HepG2 (cell line): ENCODE results near the gene TPPP2. TPM values are rescaled to one million over a fixed set of nuclear protein-coding genes. Genes with fewer than 3 reads are reported as not detected.

Source experiments
- AHDC1 ChIP-seq: sonication (generic); formaldehyde crosslinking; IDR thresholded peaks from 2 replicates; pipeline ENCODE4 v1.5.1; 2020; ENCODE audit warnings: mild to moderate bottlenecking, missing genetic modification reagents, borderline replicate concordance
- ARID4A ChIP-seq: sonication (generic); formaldehyde crosslinking; IDR thresholded peaks from 2 replicates; pipeline ENCODE4 v1.5.0; 2020; ENCODE audit warnings: mild to moderate bottlenecking, missing genetic modification reagents, borderline replicate concordance
- NR2F2 ChIP-seq: IDR thresholded peaks from 2 replicates; pipeline ENCODE4 v1.6.1; 2012; ENCODE audit warnings: low read depth, inconsistent platforms, borderline replicate concordance
- RXRA ChIP-seq: sonication (generic); formaldehyde crosslinking; IDR thresholded peaks from 2 replicates; pipeline ENCODE4 v1.5.1; 2020; ENCODE audit warnings: missing genetic modification reagents
- TBX3 ChIP-seq: fragments of 450-650 bp; IDR thresholded peaks from 2 replicates; pipeline ENCODE4 v1.6.1; 2017; ENCODE audit warnings: antibody characterized with exemption, mild to moderate bottlenecking, inconsistent platforms, borderline replicate concordance
- ZBTB39 ChIP-seq: sonication (generic); formaldehyde crosslinking; IDR thresholded peaks from 2 replicates; pipeline ENCODE4 v1.5.0; 2020; ENCODE audit warnings: missing genetic modification reagents
- ZNF543 ChIP-seq: sonication (generic); formaldehyde crosslinking; IDR thresholded peaks from 2 replicates; pipeline ENCODE4 v1.4.0; 2020; ENCODE audit warnings: mild to moderate bottlenecking, missing genetic modification reagents
- ZNF720 ChIP-seq: sonication (generic); formaldehyde crosslinking; IDR thresholded peaks from 2 replicates; pipeline ENCODE4 v1.4.0; 2020; ENCODE audit warnings: missing genetic modification reagents
- ZNF784 ChIP-seq: sonication (generic); formaldehyde crosslinking; IDR thresholded peaks from 2 replicates; pipeline ENCODE4 v1.5.1; 2020; ENCODE audit warnings: missing genetic modification reagents, mild to moderate bottlenecking, borderline replicate concordance
- polyA plus RNA-seq, 8 experiments: library from polyadenylated mRNA; depleted of rRNA in 3 of 8; stranded (reverse) in 7 of 8; unstranded in 1 of 8; fragments of >200 nt; fragmentation: Illumina TruSeq in 4 of 8; extraction: Trizol in 4 of 8; gene quantifications; 2 replicates each; pipeline versions ENCODE4 v1.2.1 to v1.2.3, GENCODE V29; 2011 to 2016; ENCODE audit warnings: low read depth in 4 of 8, missing spikeins in 1 of 8, mixed read lengths in 1 of 8; ENCODE audit not compliant: insufficient read depth in 1 of 8
- total RNA-seq, 5 experiments: library from RNA; depleted of rRNA; stranded (reverse); fragments of >200 nt; fragmentation: Illumina TruSeq; extraction: Trizol; gene quantifications; 2 replicates each; pipeline ENCODE4 v1.2.3, GENCODE V29; 2016; ENCODE audit warnings: low read depth in 1 of 5
- TF ChIP-seq, protein P1 (sequence below): sonication (generic); formaldehyde crosslinking; IDR thresholded peaks from 2 replicates; pipeline ENCODE4 v1.5.0; 2020; ENCODE audit warnings: missing genetic modification reagents, mild to moderate bottlenecking, borderline replicate concordance

Gene TPPP2
- total and polyA plus RNA-seq, 2 of the 13 experiments (the other 11 are each of a cell fraction or from before 2014, with no cell fraction given): 0.58 to 4.2 TPM

- TF ChIP-seq AHDC1 (CRISPR knock-in tag) (peak; percentile 98), ZNF784 (CRISPR knock-in tag) (peak; percentile 71; the same call in 1 of the 2 replicates), RXRA (peak; percentile 97), ZNF720 (CRISPR knock-in tag) (no peak), ZBTB39 (CRISPR knock-in tag) (0 out of 2 replicates have a peak, but pooled peaks have one; percentile 35), TBX3 (peak; percentile 98), NR2F2 (peak; percentile 72; the same call in 1 of the 2 replicates), ZNF543 (CRISPR knock-in tag) (no peak; the same call in 1 of the 2 replicates), ARID4A (CRISPR knock-in tag) (peak; percentile 59; the same call in 1 of the 2 replicates)
- TF ChIP-seq, protein P1, sequence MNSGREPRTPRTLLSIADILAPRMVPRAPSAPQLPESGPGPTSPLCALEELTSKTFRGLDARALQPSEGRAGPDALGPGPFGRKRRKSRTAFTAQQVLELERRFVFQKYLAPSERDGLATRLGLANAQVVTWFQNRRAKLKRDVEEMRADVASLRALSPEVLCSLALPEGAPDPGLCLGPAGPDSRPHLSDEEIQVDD (CRISPR knock-in tag): no peak
Measured at GRCh38 chr14:21054123-21054767, 24.2 kb downstream of the TPPP2 start (continued).
